ENCODE results near the gene IDUA.
"Not testable (repeated sequence)": the region's sequence is repeated elsewhere in the genome, so short reads cannot be mapped to it uniquely, and the experiment has no call there.

The IDUA gene

GRCh38 chr4:967113-968104 lies 19.4 kb upstream of the IDUA start:
- ATAC-seq: no peak

DNA sequence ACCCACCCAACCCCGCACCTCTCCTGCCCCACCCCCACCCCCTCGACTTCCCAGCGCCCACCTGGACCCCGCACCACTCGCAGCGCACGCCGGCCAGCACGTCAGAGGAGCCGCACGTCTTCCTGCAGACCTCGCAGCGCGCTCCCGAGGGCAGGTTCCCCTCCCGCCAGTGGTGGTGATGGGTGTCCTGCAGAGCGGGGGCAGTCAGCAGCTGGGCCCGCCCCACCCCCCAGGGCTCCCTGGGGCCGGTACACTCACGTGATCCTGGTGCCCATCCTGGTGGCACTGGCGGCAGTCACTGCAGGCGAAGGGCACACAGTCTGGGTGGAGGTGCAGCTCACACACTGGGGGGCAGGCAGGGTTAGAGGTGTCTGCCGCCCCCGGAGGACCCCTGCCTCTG lies 18.6 kb upstream of the IDUA start:
- ATAC-seq: no peak

DNA sequence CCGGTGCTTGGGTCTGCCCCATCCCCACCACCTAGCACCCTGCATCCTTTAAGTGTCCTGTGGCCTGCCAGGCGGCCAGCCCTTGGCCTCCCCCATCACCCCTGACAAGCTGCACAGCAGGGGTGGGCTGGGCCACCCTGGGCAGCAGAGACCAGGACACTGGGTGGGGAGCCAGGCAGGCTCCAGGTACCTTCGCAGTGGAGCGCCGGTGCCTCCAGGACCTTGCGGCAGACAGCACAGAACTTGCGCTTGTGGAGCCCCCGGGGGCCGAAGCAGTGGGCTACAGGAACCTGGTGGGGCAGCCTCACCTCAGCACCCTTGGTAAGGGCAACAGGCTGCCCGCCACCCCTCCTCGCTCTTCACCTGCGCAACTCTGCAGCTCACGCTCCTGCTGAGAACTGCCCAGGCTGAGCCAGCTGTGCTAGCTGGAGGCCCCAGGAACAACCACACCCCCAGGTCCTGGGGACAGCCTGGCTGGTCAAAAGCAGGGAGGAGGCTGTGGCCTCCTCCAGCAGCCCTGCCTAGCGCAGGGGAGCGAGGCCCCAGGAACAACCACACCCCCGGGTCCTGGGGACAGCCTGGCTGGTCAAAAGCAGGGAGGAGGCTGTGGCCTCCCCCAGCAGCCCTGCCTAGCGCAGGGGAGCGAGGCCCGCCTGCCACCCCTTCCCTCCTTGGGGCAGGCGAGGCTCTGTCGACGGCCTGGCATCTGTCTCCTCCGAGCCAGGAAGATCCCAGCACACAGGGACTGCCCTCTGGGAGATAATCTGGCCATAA lies 18.0 kb upstream of the IDUA start:
- no peak for ATAC-seq

DNA sequence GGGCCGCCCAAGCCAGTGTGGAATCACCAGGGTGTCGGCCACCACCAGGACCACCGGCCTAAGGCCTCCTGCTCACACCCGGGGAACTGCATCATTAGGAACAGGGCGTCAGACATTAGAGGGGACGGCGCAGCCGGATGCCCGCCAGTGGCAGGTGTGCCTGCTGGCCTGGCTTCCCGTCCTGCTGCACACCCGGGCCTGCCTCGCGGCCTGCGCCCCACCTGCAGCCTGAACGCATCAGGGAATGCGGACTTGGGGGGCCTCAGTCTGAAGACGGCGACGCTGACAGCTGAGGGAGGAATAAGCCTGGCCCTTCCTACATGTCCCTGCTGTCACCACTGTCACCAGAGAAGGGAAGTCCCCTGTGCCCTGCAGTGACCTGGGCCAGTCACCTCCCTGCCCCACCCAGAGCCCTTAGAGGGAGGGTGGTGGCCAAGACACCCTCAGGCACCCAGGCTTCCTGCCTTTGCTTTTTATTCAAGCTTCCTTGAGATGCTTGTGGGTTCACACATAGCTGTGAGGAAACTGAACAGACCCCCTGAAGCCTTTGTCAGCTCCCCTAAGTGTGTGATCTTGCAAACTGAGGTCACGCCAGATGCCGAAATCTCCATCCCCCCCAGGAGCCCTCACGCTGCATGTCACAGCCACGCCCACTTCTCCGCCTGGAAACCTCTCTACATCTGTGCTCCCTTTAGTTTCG lies 16.6 kb upstream of the IDUA start:
- ATAC-seq: no peak

DNA sequence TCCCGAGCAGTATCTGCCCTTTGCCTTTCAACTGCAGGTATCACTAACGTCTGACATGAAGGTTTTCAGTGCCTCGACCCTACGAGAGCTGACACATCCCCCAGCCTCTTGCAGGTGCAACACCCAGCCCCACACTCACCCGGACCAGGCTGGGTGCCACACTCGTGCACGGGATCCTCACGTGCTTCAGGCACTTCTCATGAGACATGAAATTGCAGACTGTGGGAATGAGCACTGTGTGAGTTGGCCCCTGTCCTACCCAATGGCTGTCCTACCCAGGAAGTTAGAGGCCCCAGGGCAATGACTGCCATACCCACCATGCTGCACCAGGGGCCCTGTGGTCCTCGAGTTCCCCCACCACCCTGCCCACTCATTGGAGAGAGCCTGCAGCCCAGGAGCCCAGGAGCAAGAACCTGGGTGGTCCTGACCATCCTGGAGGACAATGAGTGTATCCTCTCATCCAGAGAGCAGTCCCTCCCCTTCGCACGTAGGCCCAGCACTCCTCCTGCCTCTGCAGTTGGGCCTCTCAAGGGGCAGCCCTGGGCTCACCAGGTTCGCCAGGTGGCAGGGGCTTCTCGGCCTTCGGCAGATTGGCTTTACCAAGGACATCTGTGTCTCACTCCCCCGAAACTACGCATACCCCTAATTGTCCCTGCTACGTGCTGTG lies 15.9 kb upstream of the IDUA start:
- no peak for ATAC-seq

- ATAC-seq: no peak
Observed at GRCh38 chr4:971666-972500, 15.0 kb upstream of the IDUA start.

DNA sequence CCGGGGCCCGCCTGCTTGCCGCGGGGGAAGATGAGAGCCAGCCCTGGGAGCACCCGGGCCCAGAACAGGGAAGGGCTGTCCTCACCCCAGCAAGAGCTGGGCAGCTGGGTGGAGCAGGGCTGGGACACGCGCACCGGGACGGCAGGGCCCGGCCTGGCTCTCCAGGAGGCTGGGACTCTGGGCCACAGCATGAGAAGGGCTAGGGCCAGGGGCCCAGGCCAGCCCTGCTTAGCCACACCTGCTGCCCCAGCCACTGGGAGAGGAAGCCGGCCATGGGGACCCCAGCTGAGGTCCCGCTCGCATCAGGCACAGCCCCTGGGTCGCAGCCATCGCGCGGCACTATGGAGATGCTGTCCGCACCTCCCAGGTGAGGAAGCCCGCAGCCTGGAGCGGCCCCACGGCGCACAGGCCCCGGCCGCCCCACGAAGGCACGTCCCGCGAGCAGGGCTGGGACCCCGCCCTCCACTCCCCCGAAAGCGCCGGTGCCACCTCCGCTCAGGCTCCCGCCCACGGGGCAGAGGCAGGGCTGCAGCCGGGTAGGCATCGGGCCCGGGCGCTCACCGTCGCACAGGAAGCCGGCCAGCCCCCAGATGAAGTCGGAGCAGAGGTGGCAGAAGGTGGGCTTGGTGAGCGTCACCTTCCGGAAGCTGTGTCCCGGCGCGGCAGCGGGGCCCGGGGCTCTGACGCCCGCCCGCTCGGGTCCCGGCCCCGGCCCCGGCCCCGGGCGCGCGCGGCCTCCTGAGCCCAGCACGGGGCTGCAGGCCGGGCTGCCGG lies 14.0 kb upstream of the IDUA start:
- ATAC-seq: peak; percentile 51 to 57

- ATAC-seq: peak; percentile 90 to 94
Observed at GRCh38 chr4:973431-974397, 13.1 kb upstream of the IDUA start, which contains the start of gene DGKQ. TSS of gene DGKQ (minus strand) at chr4:973569. CDS start at chr4:973482, 87 bp downstream.

DNA sequence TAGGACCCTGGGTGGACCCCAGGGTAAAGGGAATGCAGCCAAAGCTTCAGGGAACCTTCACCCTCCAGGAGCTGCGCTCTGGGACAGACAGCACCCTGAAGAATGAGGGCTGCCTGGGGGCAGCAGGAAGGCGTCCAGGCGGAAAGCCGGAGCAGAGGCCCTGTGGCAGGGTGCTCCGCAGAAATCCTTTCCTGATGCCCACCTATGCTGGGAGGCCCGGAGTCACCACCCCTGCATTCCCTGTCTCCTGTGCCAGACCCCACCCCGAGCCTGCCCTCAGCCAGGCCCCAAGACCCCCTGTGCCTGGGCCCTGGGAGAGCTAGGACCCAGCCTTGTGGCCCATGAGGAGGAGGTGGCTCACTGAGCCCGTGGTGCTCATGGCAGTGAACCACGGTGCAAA lies 12.2 kb upstream of the IDUA start:
- no peak for ATAC-seq

GRCh38 chr4:976016-976415 lies 10.8 kb upstream of the IDUA start:
- not testable (repeated sequence) for ATAC-seq

- no peak for ATAC-seq
Observed at GRCh38 chr4:978957-979701, 7.7 kb upstream of the IDUA start.

DNA sequence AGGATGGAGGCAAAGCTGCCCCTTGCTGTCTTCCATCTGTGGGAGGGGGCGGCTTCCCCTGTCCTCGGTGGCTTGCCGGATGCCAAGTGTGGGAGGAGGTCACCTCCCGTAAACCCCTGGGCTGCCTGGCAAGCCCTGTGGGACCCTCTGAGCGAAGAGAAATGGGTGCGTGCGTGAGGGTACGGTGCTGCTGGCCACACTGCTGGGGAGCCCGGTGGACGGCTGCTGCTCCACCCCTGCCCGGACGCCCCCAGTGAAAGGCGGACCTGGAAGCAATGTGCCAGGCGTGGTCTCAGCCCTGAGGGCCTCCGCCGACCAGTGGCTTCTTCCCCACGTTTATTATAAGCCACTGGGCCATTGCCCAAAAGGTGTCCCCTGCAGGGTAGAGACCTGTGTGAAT lies 4.6 kb upstream of the IDUA start:
- no peak for ATAC-seq

- ATAC-seq: no peak
Observed at GRCh38 chr4:982814-983213, 4.0 kb upstream of the IDUA start.

DNA sequence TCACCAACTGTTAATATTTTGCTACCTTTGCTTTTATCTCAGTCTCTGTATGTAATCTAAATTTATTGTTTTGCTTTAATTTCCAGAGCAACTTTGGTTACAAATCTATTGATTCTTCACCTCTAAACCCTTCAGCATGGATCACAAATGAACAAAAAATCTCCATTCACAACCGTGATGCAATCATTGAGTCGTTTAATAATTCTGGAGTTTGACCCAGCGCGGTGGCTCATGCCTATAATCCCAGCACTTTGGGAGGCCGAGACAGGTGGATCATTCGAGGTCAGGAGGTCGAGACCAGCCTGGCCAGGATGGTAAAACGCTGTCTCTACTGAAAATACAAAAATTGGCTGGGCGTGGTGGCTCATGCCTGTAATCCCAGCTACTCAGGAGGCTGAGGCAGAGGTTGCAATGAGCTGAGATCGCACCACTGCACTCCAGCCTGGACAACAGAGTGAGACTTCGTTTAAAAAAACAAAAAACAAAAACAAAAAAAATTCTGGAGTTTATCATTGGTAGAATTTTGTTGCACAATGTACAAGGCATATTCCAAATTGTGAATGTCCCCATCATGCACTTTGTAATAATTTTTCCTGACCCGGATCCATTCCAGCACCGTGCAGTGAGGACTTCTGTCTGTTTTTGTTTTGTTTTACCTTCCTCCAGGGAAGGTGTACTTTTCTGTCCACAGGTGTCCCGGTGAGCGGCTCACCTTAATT lies 2.3 kb upstream of the IDUA start:
- ATAC-seq: no peak

DNA sequence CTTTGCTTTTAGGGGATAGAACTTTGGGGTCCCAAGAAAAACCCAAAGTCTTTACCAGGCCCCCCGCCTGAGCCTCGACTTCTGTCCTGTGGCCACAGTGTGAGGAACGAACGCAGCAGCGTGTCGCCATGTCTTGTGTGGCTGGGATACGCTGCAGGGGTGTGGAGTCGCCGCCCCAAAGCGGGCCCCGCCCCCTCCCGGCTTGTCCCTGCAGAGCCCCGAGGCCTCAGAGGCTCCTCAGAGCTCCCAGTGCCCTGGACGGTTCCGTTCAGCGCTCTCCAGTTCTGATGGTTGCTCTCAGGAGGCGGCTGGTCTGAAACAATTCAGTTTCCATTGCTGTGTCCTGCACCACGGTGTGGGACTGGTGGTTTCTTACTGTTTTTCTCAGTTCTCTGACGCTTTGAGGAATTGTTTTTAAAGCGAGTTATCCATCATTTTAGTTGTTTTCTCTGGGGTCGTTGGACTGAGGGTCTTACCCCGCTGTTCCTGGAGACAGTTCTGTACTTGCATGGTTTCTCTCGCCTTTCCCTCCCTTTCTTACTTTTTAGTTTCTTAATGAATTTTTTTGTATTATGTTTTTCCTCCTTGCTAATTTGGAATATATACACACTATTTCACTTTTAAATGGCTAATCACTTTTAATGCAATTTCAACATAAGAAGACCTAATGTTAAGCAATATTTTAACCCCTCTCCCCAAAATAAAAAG lies 1.6 kb upstream of the IDUA start:
- ATAC-seq: peak; percentile 67 to 70

- ATAC-seq: peak; percentile 3 to 5
Observed at GRCh38 chr4:986428-986878, 391 bp upstream of the IDUA start.
